Hepatocyte (in vitro differentiated cells): Measurements from ENCODE around the gene KCNJ15.

Source experiments
- CTCF ChIP-seq: fragments of 200-600 bp; sonication (generic); IDR thresholded peaks from 2 replicates; pipeline ENCODE4 v1.5.1; 2016; ENCODE audit warnings: antibody characterized with exemption, mild to moderate bottlenecking; ENCODE audit not compliant: poor library complexity
- EZH2 ChIP-seq: fragments of 200-600 bp; sonication (generic); IDR thresholded peaks from 2 replicates; pipeline ENCODE4 v1.6.1; 2016; ENCODE audit warnings: antibody characterized with exemption, mild to moderate bottlenecking, borderline replicate concordance
- EZH2phosphoT487 ChIP-seq: fragments of 200-600 bp; sonication (generic); IDR thresholded peaks from one replicate; pipeline ENCODE4 v1.6.1; 2018; ENCODE audit warnings: antibody characterized with exemption, mild to moderate bottlenecking, low read depth, moderate library complexity; ENCODE audit not compliant: unreplicated experiment, severe bottlenecking

- TF ChIP-seq EZH2 = no peak
- TF ChIP-seq CTCF = no peak
- no peak for TF ChIP-seq EZH2phosphoT487
These were observed 44.8 kb downstream of the KCNJ15 start for GRCh38 chr21:38301321-38302214.
